GM18520 (cell line): Measurements from ENCODE around the gene DPH5.
"Not testable (repeated sequence)": the region's sequence is repeated elsewhere in the genome, so short reads cannot be mapped to it uniquely, and the experiment has no call there.

ENCODE experiments used
- ATAC-seq: cut with Tn5 transposase; IDR thresholded peaks from one replicate; pipeline ENCODE4 v1.9.1; 2021; ENCODE audit not compliant: unreplicated experiment

The DPH5 gene

DNA sequence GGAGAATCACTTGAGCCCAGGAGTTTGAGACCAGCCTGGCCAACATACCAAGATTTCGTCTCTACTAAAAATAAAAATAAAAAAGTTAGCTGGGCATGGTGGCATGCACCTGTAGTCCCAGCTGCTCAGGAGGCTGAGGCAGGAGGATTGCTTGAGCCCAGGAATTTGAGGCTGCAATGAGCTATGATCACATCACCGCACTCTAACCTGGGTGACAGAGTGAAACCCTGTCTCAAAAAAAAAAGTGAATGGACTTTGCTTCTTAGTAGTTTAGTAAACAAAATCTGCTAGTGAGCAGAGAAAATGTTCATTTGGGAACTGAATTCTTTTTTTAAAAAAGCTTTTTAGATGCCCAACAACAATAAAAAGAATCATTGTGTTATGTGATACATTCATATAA lies 6.5 kb upstream of the DPH5 start:
- not testable (repeated sequence) for ATAC-seq

DNA sequence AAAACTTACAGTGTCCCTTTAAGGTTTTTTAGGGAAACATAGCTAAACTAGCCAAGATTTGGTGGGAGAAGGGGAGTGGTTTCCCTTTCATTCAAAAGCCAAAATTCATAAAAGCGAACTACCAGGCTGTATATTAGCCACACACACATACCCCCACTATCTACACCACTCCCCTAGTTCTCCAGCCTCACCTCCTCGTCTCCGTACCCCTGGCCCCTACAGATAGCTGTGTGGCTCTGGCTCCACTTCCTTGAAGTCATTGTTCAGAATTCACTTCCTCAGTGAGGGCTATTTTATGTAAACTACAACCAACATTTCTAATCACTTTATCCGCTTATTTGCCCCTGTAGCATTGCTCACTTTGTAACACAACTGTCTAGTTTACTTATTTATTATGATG lies 5.3 kb upstream of the DPH5 start:
- no peak for ATAC-seq

DNA sequence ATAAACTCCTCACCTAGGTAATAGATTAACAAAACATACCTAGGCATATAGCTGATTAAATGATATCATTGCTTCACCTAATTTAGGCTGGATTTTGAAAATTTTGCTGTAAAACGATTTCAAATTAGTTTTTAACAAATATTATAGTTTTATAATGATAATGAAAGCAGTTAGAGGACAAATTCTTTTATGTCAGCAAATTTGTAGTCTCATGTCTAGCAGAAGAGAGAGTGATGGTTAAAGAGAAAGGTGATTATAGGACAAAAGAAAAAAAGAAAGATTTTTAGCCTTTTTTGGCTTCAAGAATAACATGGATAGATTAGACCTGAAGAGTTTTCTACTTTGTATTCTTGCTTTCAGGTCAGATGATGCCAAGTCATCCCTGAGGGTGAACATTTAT lies 3.6 kb upstream of the DPH5 start:
- no peak for ATAC-seq

DNA sequence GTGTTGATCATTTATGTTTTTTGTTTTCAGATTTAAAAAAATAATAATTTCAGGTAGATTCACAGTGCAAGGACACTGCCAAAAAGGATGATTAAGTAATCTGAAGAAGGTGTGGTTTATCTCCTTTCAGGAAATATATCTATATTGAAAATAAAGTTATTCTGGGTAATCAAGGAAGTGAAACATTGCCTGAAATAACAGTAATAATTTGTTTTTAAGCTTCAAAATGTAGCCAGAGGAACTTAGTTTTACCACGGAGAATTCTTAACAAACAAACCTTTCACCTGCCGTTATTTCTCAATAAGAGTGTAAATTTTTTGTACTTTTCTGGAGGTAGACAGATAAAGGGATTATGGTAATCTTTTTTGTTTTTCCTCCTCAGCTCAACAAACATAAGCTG lies 2.9 kb upstream of the DPH5 start:
- no peak for ATAC-seq

DNA sequence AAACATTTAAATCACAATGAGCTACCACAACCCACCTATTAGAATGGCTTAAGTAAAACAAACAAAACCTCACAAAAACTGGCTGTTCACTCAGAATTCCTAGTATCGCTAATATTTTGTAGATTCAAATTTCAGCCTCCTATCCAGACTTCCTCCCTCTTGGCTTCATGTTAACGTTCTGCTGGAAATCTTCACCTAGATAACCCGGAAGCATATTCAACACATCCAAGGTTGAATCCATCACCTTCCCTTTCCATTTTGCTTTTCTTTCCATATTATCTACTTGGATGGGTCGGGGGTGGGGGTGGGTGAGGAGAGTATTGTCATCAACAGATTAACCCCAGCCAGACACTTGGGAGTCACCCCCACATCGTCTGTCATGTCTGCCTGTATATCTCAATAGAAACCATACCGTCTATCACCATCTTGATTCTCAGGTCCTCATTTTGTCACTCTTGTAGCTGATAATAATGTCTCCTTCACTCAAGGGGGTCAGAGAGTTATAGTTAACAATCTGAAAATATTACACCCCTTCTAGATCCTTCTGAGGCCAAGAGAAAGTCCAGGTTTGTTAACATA lies 1.7 kb upstream of the DPH5 start:
- no peak for ATAC-seq

DNA sequence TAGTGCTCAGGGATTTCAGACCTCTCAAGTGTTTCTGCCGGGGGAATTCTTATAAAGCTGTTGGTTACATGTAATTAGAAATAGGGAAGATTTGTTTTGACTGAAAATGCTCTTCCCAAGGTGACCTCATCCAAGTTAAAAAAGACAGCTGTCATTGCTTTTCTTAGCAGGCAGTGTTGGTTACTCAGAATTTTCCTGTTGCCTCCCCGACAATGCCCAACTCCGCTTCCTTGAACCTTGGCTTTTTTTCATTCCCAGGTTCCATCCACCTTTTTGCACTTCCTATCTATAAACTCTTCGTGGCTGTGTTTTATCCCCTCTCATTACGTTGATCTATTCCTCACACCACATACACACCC lies 825 bp upstream of the DPH5 start:
- ATAC-seq, result peak; percentile 4

DNA sequence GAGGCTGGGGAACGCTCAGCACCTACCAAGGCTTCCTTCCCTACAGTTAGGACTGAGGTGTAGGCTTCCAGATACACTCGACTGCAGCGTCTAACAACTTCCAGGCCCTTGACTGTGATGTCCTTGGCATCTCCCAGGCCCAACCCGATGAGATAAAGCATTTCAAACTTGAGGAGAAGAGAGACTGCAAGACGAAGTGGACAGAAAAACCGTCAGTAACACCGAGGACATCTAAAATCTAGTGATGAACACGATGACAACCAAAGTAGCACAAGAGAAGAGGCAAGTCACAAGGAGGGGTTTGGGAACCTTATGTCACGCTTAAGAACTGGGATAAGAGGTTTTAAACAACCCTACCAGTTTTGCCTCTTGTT lies 314 bp downstream of the DPH5 start:
- peak; percentile 10 for ATAC-seq

DNA sequence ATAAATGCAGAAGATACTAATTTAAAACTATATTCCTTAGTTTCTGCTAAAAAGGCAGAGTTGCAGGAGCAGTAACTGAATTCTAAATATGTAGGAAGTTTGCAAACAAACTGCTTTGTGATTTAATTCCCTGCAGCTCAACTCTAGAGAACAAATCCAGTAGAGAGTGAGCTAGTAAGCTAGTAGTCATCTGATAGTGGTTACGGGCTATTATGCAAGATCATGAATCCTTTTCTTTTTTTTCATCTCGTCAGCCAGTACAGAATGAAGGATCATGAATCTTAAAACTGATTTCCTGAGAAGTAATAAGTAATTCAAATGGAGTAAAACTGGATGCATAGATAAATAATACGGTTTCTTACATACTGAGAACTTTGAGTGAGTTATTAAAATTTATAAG lies 3.3 kb downstream of the DPH5 start:
- no peak for ATAC-seq

DNA sequence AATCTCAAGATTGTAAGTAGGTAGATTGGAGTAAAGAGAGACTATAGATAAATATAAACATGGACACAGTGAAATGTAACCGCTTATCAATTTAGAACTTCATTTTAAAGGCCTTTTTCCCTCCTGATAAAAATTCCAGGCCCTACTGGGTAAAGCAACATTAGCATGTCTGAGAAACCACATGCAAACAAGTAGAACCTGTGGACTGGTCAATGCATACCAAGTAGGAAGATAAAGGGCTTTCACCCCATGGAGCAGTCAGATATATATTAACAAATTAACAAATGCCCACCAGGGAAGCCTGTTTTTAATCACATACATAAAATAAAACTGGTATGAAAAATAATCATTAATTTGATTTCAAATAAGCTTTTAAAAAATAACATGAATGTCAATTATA lies 8.1 kb downstream of the DPH5 start:
- ATAC-seq, result no peak

DNA sequence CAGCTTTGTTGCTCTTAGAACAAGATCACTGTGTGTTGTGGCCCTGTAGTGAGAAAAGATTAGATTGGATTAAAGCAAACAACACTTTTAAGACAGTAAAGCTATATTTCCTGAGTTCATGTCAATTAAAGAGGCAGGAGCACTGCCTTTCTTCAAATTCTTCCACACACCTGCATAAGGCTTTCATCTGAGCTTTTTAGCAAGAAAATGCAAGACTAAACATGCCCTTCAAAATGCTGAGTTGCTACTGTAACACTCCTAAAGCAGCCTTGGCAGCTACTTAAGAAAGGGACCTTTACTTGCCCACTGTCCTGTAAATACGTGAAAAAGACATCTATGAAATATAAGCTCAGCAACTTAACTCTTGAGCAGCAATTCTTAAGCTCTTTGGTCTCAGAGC lies 11.8 kb downstream of the DPH5 start:
- ATAC-seq, result no peak

DNA sequence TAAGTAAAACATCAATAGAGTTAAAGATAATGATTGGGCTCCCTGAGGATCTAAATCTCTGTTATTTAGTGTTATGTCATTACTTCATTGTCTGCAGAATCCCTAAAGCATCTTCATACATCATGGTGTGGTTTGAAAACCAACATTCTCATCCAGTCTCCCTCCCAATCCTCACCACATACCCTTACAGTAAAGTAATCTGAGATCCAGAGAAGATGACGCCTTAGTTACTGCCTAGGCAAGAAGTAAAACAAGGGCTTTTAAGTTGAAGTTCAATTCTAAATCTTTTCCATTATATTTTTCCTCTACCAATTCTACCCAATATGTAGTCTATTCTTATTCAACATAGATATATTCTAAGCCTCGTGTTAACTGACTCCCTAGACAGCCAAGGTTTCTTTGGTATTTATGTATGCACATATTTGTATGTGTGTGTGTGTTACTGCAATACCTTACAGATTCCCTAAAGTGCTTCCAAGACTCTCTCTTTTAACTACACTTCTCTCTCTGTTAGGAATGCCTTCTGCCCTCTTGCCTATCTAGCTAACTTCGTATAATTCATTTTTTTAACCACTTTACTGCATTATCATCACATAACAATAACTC lies 17.3 kb downstream of the DPH5 start:
- ATAC-seq, result no peak

DNA sequence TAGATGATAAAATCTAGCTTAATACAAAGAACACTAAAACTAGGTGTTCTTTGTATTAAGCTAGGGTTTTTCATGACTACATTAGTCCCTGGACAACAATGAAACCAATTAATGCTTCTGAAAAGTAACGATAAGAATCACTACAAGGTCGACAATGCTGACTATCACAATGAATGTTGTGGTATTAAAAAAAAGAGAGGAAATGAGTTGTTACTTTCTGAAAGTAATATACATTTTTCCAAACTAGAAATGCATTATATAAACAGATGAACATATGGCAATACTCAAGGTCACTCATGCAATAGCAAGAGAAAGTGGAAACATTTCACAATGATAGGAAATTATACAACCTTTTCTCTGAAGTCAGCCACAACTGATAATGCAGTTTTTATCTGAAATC lies 19.0 kb downstream of the DPH5 start:
- no peak for ATAC-seq

DNA sequence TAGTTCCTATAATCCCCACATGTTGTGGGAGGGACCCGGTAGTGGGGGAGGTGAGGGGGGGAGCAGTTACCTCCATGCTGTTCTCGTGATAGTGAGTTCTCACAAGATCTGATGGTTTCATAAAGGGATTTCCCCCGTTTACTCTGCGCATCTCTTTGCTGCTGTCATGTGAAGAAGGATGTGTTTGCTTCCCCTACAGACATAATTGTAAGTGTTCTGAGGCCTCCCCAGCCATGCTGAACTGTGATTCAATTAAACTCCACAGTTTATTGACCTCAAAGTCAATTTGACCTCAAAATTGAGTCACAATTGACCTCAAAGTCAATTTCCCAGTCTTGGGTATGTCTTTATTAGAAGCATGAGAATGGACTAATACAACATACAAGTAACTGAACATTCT lies 19.7 kb downstream of the DPH5 start:
- no peak for ATAC-seq

DNA sequence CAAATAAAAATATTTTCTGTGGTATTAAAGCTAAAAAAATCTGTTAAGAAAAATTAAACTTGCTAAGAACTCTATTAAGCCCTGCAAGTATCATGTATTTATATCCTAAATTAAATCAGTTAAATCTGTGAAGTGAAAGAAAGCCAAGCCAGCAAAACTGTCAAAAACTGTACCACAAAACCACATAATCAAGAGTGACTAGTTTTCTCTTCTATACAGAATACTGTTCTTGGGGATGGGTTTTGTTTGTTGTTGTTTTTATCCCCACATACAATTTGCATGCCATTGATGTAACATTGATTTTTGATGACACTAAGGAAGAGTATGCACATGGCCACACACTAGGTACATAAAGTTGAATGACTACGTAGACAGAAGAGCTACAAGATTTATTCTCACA lies 20.4 kb downstream of the DPH5 start:
- no peak for ATAC-seq

DNA sequence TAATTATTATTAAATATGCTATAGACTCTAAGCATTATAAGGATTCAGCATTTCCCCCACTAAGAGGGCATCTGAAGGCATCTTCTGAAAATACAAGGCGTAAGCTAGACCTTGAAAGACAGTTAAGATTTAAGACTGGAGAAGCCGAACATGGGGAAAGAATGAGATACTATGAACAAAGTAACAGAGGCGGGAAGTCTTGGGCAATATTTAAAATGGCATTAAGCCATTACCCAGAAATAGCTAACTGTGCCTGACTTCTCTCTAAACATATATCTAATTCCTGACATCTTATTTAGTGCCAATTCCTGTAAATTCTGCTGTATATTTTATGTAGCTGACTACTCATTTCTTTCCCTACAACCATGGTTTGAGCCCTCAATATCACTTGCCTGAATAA lies 20.9 kb downstream of the DPH5 start:
- ATAC-seq, result no peak

DNA sequence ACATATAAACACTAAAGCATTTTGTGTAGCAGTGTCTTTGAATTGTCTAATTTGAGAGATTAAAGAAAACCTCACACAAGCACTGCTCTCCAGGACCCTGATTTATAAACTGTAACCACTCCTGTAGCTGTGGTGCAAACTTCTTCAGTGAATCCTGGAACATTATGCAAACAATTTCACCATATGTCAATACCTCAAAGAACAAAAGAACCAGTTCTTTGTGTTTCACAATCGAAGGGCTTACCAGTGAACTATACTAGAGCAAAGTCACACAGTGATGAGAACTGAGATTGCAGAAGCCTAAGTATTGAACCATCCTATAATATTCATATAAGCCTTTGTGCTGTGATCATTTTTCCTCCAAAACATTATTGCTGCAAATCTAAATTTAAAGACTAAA lies 21.5 kb downstream of the DPH5 start:
- ATAC-seq, result no peak

DNA sequence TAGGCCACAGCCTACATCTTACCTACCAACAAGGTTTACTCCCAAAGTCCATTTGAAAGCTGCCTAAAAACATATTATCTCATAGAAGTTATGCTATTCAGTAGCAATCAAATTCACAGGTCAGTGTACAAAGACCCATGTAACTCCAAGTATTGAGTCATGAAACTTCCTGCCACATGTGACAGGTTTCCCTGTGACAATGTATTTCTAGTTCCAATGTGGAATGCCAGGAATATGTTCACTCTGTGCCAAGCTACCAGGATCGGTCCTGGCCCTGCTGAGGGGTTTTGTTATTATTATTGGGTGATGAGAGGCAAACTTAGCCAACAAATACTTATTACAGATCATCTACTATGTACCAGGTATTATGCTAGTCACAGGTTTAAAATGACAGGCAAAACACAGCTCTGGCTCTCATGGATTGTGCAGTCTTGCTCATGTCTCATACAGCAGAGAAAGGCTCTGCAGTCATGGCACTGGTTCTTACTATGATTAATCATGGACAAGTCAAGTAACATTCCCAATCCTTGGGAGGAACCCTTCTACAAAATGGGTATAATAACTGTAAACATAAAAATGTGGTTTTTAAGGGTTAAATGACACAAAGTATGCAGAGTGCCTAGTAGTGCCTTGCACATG lies 22.5 kb downstream of the DPH5 start:
- peak; percentile 12 for ATAC-seq

DNA sequence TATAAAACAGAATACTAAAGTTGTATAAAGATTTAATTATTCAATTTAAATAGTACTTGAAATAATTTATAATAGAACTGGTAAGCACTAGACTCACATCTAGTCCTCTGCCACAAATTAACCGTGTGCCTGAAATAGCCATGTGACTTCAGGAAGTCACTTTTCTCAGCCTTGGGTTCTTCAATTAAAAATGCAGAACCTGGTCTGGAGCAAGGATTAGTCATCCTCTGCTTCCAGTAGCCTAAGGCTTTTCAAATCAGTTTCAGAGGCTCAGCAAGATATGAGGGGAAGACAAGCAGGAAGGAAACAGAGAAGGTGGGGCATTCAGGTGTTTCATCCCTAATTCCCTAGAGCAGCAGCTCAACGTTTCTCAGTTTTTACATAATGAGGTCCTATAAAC lies 23.0 kb downstream of the DPH5 start:
- peak; percentile 40 for ATAC-seq

DNA sequence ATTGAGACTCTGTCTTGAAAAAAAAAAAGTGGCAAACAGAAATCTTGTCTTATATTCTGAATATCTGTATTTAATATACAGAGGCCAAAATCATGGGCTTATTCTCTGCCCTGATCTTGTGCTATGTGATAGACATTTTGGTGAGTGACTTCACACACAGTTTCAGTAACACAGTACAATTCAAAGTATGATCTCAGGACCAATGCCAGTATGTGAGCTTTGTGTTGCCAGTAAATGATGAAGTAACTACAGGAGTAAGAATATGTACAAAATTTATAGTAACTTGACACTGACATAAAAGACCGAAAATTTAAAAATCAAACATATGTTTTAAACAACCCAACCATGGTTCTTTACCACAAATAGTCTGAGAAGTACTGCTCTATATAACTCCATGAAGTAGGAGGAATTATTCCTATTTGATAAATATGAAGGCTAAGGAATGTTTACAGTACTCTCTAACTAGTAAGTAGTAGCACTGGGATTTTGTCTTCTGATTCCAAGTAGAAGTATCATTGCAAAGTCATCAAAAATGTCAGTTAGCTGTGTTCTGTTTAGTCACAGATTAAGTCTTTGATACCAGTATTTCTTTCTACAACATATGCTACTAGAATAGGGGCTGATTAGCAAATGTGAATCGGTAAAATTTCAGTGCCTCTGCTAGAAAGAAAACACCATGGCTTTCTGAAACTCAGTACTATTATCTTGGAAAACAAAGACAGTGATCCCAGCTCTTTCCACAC lies 25.3 kb downstream of the DPH5 start:
- no peak for ATAC-seq

DNA sequence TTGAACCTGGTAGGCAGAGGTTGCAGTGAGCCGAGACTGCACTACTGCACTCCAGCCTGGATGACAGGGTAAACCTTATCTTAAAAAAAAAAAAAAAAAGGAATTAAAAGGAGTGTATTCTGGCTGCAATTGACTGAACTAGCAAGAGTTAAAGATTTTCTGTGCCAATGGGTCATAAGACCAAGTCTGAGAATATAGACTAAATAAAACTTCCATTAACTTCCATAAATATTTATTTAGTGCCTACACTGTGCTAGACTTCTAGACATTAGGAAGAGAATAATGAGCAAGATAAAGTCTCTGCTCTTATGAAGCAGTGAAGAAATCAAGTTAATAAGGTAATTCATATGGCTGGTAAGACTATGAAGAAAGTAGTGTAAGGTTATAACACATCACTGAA lies 27.2 kb downstream of the DPH5 start:
- ATAC-seq, result no peak

DNA sequence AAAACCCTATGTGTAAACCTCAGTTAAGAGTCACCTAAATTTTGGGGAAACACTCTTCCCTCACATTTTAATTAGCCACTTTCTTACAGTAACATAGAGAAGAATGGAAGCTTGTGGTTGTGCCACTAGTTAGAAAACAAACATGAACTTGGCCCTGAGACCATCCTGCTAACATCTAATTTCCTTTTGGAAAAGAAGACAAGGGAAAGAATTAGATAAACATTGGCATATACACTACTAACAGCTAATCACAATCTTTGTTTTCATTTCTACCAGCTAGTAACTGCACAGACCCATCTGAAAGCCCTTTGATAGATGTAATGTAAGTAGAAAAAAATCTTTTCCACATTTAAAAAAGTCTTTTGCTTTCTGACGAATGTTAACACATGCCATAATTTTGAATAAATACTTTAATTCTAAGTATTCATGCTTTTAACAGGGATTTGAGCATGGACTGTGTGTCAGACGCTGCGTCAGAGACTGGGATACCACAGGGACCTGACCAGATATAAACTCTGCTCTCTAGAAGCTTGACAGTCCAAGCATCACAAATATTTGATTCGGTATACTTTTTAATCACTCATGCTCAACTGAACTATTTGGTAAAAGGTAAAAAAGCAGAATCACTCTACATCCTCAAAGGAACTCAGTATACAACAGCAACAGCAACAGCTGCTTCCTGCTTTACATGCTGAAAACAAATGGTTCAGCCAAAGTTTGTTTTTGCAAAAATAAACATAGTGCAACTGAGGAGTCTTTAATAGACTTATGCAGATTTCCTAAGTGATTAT lies 30.2 kb downstream of the DPH5 start:
- ATAC-seq, result no peak
